GM21786 (cell line): ENCODE results near the gene OR8B8.
"Not testable (repeated sequence)": the region's sequence is repeated elsewhere in the genome, so short reads cannot be mapped to it uniquely, and the experiment has no call there.

ENCODE experiments used
- ATAC-seq: cut with Tn5 transposase; IDR thresholded peaks from one replicate; pipeline ENCODE4 v1.9.1; 2021; ENCODE audit not compliant: unreplicated experiment

OR8B8 gene

GRCh38 chr11:124442442-124442841 lies 3.1 kb downstream of the OR8B8 start:
- ATAC-seq: no peak

DNA sequence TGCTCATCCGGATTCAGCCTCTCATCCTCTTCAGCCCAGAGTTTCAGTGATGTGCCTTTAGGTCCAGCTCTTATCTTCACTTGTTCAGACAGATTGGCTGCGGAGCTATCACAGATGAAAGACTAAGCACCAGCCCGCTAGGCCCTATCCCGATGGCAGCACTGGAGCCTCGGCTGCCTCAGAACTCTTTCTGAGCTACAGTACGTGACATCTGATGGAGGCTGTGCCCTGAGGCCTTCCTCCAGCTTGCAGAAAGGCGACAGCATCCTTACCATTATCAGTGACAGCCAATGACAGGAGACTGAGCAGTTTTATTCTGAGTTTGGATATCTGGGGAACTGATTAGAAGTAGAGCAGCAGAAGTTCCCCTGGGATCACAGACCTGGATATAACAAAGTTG lies 4.0 kb downstream of the OR8B8 start:
- ATAC-seq: no peak

GRCh38 chr11:124441081-124441480 lies 4.4 kb downstream of the OR8B8 start:
- no peak for ATAC-seq

DNA sequence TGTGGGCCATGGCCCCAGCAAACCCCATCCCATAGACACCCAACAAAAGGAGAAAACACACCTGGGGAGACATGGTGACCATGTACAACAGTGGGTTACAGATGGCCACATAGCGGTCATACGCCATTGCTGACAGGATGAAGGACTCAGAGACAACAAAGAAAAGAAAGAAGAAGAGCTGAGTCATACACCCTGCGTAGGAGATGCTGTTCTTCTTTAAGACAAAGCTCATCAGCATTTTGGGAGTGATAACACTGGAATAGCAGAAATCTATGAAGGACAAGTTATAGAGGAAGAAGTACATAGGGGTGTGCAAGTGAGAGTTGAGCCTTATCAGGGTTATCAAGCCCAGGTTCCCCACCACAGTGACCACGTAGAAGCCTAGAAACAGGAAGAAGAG lies 4.9 kb downstream of the OR8B8 start:
- no peak for ATAC-seq

DNA sequence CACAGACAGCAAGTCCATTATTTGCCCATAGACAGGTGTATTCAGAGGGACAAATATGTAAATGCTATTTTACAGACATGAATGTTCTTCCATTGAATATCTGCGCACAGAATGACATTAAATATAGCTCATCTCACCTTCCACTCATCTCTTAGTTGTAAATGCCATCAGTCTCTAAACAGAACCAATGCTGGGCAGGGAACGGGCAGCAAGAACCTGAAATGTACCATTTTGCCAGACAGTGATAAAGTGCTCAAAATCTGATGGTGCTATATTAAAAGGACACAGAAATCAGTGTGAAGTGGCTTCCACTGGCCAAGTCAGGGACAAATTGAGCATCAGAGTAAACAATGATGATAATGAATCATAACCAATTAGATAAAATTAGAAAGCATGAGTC lies 10.8 kb downstream of the OR8B8 start:
- ATAC-seq: no peak

DNA sequence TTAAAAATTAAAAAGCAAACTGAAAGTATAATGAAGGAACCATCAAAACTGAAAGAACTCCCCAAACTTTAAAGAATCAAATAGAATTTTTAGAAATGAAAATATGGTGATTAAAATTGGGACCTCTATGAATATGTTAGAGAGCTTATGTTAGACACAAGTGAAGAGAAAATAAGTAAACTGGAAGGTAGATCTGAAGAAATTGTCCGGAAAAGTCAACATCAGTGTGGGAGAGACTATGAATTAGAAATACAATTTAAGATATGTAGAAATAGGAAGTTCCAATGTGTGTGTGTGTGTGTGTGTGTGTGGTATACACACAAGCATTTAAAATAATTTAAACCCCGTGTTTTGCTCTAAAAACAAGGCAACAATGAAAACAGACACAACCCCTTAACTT lies 15.9 kb downstream of the OR8B8 start:
- ATAC-seq: no peak

- ATAC-seq: no peak
Observed at GRCh38 chr11:124424384-124424921, 21.0 kb downstream of the OR8B8 start, which contains the start of gene OR8B4. TSS of gene OR8B4 (minus strand) at chr11:124424871. CDS start at chr11:124424871, 0 bp downstream.

DNA sequence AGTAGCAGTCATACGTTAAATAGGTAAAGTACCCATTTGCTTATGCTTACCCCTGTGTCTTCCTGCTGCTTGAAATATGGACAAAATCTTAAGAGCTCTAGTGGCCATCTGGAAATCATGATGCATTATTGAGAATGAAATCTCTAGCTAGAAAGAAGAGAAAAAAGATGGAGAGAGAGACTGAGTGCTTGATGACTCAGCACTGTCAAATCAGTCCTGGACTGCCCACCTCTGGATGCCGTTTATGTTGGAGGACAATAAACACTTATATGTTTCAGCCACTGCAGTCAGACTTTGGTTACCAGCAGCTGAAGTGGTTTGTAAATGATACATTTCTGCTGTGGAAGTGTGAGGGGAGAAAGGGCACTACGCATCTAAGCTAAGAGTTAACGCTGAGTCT lies 24.5 kb downstream of the OR8B8 start:
- no peak for ATAC-seq

DNA sequence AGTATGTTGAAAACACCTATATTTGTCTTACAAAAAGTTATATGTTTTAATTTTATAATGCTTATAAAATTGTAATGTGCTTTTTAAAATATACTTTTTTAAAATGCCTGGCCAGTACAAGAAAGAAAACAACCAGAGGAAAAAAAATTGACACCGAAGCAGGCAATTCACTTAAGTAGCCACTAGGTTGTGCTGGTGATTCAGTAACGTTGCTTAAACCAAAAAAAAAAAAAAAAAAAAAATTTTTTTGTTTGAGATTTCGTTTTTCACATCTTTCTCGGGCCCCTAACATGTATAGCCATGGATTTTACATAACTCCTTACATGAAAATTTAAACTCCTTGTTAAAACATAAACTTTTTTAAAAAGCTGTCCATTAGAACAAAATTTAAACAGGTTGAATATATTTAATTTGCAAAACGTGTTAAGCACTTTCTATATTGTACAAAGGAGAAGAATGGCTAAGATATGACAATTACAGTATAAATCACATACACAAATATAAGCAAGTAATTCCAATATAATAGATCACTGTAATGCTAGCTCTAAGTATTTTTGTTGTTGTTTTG lies 30.1 kb downstream of the OR8B8 start:
- peak; percentile 69 for ATAC-seq

DNA sequence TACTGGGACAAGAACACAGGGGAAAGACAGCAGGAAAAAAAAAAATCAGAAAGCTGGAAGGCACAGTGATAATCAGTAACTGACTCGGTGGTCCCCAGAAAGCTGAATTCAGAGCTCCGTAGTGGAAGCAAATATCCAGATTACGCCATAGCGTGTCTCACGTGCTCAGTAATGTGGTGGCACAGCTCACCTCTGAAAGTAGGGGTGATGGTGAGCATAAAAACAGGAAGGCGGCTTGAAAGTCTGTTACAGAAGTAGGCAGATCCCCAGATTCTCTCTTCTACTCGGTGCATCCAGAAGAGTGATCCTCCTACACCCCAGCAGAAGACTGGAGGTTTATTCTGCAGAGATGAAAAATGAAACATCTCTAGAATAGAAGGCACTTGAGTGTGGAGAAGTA lies 35.6 kb downstream of the OR8B8 start:
- ATAC-seq: no peak

DNA sequence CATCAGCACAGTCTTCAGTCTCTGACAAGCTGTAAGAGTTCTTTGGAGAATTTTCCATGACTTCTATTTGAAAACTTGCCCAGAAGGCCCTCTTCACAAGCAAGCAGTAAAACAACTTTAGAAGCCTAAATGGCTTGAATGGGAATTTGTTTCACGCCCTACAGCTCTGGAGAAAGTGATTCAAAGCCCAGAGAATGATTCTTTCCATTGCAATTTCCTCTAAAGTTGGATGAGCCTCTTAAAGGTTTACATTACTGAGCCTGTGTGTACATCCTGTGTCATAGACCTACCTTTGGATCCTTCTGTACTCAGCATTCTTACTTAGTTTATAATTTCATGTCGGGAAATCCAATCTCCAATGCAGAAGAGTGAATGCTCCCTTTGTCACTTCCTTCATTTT lies 39.9 kb downstream of the OR8B8 start:
- ATAC-seq: no peak

DNA sequence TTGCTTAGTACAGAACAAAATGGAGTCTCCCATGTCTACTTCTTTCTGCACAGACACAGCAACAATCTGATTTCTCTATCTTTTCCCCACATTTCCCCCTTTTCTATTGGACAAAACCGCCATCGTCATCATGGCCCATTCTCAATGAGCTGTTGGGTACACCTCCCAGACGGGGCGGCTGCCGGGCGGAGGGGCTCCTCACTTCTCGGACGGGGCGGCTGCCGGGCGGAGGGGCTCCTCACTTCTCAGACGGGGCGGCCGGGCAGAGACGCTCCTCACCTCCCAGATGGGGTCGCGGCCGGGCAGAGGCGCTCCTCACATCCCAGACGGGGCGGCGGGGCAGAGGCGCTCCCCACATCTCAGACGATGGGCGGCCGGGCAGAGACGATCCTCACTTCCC lies 42.3 kb downstream of the OR8B8 start:
- not testable (repeated sequence) for ATAC-seq

- ATAC-seq: peak; percentile 85
Observed at GRCh38 chr11:124402326-124402922, 43.1 kb downstream of the OR8B8 start.

DNA sequence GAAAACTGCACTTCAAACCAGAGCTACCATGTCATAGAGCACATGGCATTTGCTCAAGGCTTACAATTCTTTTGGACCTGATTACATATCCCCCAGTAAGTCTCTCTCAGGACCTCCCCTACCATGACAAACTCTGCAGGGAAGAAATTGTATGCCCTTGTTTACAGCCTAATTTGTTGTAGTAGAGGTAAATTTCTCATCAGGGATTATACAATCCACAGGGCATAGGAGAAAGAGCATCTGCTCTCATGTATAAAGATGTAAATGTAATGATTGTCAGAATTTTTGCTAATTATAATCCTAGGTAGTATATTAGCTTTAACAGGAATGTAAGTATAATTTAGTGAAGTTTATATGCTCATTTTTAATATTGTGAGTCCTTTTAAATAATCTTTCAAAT lies 46.6 kb downstream of the OR8B8 start, which contains the start of gene OR8B3:
TSS of gene OR8B3 (minus strand) at position 101 of the 400 bp plus-strand sequence. CDS start 1,673 bp downstream, outside the sequence.
- ATAC-seq: no peak

DNA sequence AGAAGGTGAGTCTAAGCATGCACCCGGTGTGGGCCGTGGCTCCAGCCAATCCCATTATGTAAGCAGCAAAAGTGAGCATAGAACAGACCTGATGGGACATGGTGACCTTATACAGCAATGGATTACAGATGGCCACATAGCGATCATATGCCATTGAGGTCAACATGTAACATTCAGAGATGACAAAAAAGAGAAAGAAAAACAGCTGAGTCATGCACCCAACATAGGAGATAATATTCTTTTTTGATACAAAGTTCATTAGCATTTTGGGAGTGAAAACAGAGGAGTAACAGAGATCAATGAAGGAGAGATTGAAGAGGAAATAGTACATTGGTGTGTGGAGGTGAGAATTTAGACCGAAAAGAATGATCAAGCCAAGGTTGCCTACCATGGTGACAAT lies 48.6 kb downstream of the OR8B8 start:
- ATAC-seq: not testable (repeated sequence)

GRCh38 chr11:124394408-124394807 lies 51.1 kb downstream of the OR8B8 start:
- ATAC-seq: no peak
